Esophagus muscularis mucosa (tissue), 4 donors: ENCODE results near the gene IL7R.

Experiments
- EP300 ChIP-seq: sonication (generic); formaldehyde crosslinking; IDR thresholded peaks from one replicate; pipeline ENCODE4 v1.6.1; 2017; ENCODE audit warnings: antibody characterized with exemption
- POLR2A ChIP-seq: fragments of 450-650 bp; IDR thresholded peaks from one replicate; pipeline ENCODE4 v1.6.1; 2017; ENCODE audit warnings: antibody characterized with exemption, moderate library complexity, mild to moderate bottlenecking, low read depth
- POLR2AphosphoS5 ChIP-seq, 2 donors: sonication (generic); formaldehyde crosslinking; IDR thresholded peaks; one replicate each; pipeline ENCODE4 v1.6.1; 2017; ENCODE audit warnings: antibody characterized with exemption in 2 of 2
- TF ChIP-seq, protein P1 (sequence below), 3 experiments: fragments of 200-600 bp in 2 of 3; fragments of 450-650 bp in 1 of 3; sonication (generic) in 2 of 3; IDR thresholded peaks; one replicate each; pipeline ENCODE4 v1.5.1; 2017 to 2019; ENCODE audit warnings: antibody characterized with exemption in 3 of 3, mild to moderate bottlenecking in 2 of 3, moderate library complexity in 1 of 3

- TF ChIP-seq POLR2A (no peak), POLR2AphosphoS5 (IDR thresholded peaks at IDR 0.05) (no peak), EP300 (no peak)
- TF ChIP-seq, protein P1, sequence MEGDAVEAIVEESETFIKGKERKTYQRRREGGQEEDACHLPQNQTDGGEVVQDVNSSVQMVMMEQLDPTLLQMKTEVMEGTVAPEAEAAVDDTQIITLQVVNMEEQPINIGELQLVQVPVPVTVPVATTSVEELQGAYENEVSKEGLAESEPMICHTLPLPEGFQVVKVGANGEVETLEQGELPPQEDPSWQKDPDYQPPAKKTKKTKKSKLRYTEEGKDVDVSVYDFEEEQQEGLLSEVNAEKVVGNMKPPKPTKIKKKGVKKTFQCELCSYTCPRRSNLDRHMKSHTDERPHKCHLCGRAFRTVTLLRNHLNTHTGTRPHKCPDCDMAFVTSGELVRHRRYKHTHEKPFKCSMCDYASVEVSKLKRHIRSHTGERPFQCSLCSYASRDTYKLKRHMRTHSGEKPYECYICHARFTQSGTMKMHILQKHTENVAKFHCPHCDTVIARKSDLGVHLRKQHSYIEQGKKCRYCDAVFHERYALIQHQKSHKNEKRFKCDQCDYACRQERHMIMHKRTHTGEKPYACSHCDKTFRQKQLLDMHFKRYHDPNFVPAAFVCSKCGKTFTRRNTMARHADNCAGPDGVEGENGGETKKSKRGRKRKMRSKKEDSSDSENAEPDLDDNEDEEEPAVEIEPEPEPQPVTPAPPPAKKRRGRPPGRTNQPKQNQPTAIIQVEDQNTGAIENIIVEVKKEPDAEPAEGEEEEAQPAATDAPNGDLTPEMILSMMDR (IDR thresholded peaks at IDR 0.05) = no peak
Measured at GRCh38 chr5:35869685-35870277, 13.1 kb downstream of the IL7R start.
